Measurements from ENCODE around the gene MEF2D. TPM values are rescaled to one million over a fixed set of nuclear protein-coding genes. Genes with fewer than 3 reads are reported as not detected.

The MEF2D gene
- total RNA-seq, 1 donor from 2014 or later = 10.6 TPM

GRCh38 chr1:156544592-156545102 lies 44.1 kb upstream of the MEF2D start:
- no peak for TF ChIP-seq CTCF (conservative IDR thresholded peaks at IDR 0.05; ENCODE audit: low read depth, low read length)
- no peak overlapping the region for H3K4me3 ChIP-seq (ENCODE audit: low read depth, low read length)
- DNase-seq (ENCODE audit: low read depth) = no peak

DNA sequence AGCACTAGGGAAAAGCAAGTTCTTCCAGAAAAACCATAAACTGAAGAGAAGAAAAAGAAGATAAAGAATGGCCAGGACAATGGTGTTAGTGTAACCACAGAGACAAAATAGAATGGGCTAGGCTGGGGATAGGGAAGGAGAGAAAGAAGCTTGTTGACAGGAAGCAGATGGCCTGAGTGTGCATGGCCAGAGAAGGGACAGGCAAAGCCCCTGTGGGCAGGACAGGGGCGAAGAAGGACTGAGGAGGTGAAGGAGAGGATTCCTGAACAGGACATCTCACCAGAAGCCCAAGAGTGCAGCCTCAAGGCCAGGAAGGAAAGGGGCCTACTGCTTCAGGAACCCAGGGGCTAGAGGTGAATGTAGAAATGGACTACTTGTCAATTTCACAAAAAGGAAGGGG lies 42.5 kb upstream of the MEF2D start:
- H3K4me3 ChIP-seq (ENCODE audit: low read depth, low read length) = no peak overlapping the region
- no peak for DNase-seq (ENCODE audit: low read depth)
- no peak for TF ChIP-seq CTCF (conservative IDR thresholded peaks at IDR 0.05; ENCODE audit: low read depth, low read length)

- no peak for TF ChIP-seq CTCF (conservative IDR thresholded peaks at IDR 0.05; ENCODE audit: low read depth, low read length)
- no peak overlapping the region for H3K4me3 ChIP-seq (ENCODE audit: low read depth, low read length)
- DNase-seq (ENCODE audit: low read depth) = no peak
Measured at GRCh38 chr1:156540955-156541354, 40.4 kb upstream of the MEF2D start.

DNA sequence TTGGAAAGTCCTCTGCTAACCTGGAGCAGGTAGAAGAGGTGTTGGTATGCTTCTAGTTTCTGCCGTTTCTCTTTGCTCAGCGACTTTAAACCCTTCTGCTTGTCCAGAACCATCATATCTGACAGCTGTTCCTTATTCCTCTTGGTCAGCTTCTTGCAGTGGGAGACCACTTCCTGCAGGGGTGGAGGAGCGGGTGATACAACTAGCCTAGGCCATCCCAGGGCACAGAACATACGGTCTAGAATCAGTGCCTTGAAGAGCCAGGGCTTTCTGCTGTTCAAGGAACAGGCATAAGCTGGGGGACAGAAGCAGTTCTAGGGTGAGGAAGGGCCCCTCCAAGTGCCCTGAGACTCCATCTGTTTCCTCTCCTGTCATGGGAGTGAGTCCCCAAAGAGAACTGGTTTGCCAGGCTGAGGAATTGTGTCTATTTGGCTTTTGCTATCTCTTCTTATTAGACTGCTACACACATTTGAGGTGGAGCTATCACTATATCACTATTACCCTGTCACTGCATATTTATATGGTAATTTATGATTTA lies 39.3 kb upstream of the MEF2D start:
- DNase-seq (ENCODE audit: low read depth) = no peak
- no peak for TF ChIP-seq CTCF (conservative IDR thresholded peaks at IDR 0.05; ENCODE audit: low read depth, low read length)
- no peak overlapping the region for H3K4me3 ChIP-seq (ENCODE audit: low read depth, low read length)

- H3K4me3 ChIP-seq (ENCODE audit: low read depth, low read length) = no peak overlapping the region
- TF ChIP-seq CTCF (conservative IDR thresholded peaks at IDR 0.05; ENCODE audit: low read depth, low read length) = no peak
- DNase-seq (ENCODE audit: low read depth) = no peak
Measured at GRCh38 chr1:156538711-156539440, 38.3 kb upstream of the MEF2D start.

DNA sequence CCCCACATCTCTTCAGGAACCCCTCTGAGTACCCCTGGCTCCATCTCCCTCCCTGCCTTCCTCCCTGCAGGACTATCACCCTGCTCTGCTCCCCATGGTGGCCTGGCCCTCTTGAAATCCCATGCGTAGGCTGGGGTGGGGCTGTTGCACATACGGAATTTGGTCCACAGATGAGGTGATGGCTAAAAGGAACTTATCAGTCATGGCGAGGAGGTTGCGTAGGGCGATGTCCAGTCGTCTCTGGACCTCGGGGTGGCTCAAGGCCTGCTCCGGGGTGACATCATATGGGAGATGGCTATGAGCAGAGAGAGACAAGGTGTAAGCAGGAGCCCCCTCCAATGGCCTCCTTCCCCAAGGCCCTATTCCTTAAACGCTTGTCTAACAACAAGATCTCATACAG lies 36.5 kb upstream of the MEF2D start:
- TF ChIP-seq CTCF (conservative IDR thresholded peaks at IDR 0.05; ENCODE audit: low read depth, low read length) = no peak
- DNase-seq (ENCODE audit: low read depth) = no peak
- H3K4me3 ChIP-seq (ENCODE audit: low read depth, low read length) = no peak overlapping the region
